Stimulated activated CD4-positive, alpha-beta T cell treated with anti-CD3 and anti-CD28 coated beads, Interleukin-4, amount 100 ng/mL, for 48 hours (primary cell): ENCODE measurements around the gene PLPPR3.
"Not testable (repeated sequence)": the region's sequence is repeated elsewhere in the genome, so short reads cannot be mapped to it uniquely, and the experiment has no call there.

Experiments
- DNase-seq, 2 donors: peaks; one replicate each; pipeline ENCODE4 v3.0.0-alpha.2; 2020; ENCODE audit warnings: low read depth in 2 of 2

Gene PLPPR3

GRCh38 chr19:827710-828321 is 6.1 kb upstream of the PLPPR3 start, which contains the start of gene AZU1:
TSS of gene AZU1 (plus strand) at chr19:827837. CDS start at chr19:827847, 10 bp downstream.
- no peak for DNase-seq

GRCh38 chr19:827314-827709 is 5.6 kb upstream of the PLPPR3 start:
- DNase-seq = no peak

- no peak for DNase-seq
Measured at GRCh38 chr19:825897-826644, 4.3 kb upstream of the PLPPR3 start.

- DNase-seq = no peak
Measured at GRCh38 chr19:824885-825284, 3.1 kb upstream of the PLPPR3 start.

DNA sequence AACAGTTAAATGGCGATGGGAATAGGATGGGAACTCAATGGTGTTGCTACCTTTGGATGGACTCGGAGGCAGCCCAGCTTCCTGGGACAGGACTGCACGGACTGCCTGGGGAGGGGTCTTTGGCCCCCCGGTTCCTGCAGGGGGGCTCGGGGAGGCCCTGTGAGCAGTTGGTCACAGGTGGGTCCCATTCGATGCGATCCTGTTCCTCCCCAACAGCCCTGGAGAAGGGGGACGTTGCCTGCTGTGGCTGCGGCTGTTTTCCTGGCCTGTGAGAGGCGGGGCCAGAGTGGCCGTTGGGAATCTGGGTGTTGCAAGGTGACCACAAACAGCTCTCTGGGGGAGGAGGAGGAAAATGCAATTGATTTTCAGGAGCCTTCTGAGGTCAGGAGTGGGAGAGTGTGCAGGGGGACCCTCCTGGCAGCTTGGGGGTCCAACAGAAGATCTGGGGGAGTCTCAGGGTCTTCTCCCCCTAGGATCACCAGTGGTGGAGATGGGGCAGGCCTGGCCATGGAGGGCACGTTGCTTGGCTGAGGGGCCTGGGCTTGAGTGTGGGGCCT is 1.9 kb upstream of the PLPPR3 start:
- DNase-seq = no peak

- no peak for DNase-seq
Measured at GRCh38 chr19:821231-821824, 427 bp downstream of the PLPPR3 start.

GRCh38 chr19:820212-820611 is 1.5 kb downstream of the PLPPR3 start:
- DNase-seq = not testable (repeated sequence)

GRCh38 chr19:816500-816857 is 5.3 kb downstream of the PLPPR3 start:
- no peak for DNase-seq

- DNase-seq = no peak
Measured at GRCh38 chr19:815775-816499, 5.8 kb downstream of the PLPPR3 start.

GRCh38 chr19:815079-815774 is 6.5 kb downstream of the PLPPR3 start:
- DNase-seq = no peak

DNA sequence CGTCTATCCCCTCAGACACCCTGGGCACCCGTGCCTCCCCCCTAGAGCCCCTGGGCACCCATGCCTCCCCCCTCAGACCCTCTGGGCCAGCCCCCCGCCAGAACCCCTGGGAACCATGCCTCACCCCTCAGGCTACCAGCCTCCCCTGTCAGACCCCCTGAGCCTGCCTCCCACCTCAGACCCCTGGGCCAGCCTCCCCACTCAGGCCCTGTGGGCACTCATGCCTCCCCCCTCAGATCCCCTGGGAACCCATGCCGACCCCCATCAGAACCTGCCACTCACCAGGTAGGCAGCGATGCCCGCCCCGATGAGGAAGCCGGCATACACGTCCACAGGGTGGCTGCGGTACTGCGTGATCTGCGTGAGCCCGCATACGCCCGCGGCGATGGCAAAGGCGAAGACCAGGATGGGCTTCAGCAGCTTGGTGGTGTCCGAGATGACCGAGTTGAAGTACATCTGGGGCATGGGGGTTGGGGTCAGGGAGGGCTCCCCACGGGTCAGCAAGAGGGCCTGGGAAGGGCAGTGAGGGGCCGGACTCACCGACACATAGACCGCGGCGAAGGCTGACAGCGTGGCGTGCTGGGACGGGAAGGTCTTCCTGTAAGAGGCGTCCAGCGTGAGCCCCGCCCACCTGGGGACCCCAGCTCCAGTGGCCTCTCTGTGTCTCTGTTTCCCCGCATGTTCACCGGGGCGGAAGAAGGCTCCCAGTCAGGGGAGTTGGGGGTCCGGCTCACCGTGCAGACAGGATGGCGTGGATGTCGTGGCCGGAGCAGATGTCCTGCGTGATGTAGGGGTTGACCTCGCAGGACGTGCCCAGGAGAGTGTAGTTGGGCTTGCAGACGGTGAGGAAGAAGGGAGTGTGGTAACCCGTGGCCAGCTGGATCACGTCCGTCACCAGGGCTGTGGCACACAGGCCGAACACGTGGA is 7.3 kb downstream of the PLPPR3 start:
- DNase-seq = no peak

DNA sequence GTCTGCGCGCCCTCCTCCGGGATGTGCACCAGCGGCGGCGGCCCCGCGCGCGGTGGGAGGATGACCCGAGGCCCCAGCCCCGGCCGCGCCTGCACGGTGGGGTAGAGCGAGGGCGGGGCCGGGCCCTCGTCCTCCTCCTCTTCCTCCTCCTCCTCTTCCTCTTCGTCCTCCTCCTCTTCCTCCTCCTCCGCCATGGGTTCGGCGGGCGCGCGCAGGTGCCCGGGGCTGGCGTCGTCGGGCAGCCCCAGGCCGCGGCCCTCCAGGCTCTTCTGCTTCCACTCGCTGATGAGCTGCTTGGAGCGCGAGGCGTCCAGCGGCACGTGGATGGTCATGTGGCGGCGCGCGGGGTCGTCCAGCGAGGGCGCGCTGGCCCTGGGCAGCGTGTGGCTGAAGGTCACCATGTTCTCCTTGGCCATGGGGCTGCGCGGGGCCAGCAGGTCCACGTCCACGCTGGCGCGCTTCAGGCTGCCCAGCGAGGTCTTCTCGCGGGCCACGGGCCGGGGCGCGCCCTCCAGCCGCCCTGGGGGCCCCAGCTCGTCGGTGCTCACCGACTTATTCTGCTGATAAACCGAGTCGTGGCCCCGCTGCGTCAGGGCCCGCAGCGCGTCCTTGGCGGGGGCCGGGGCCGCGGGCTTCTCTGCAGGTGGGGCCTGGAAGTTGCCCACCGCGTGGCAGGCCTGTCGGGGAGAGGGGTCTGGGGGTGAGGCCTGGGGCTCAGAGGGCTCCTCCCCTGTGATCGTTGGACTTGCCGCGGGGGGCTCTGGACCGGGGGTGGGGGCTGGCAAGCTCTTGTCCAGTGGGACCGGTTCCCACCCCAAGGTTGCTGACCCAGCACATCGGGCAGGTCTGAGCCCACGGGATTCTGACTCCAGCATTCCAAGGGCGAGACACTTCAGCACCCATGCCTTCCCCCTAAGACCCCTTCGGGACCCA is 8.3 kb downstream of the PLPPR3 start:
- no peak for DNase-seq

DNA sequence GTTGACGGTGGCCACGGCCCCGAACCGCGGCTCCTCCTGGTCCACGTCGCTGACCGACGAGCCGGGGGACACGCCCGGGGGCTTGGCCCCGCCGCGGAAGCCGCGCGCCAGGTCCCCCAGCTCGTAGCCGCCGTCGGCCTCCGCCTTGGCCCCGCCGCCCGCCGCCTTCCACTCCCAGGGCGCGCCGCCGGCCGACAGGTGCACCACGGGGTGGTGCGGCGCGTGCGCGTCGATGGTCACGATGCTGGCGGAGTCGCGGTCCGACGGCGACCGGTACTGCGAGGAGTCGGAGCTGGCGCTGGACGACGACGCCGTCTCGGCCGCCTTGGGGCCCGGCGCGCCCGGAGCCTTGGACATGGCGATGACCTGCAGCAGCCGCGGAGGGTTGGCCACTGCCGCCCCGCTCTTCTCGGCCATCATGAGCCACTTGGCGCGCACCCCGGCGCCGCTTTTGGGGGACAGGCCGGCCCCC is 9.0 kb downstream of the PLPPR3 start:
- no peak for DNase-seq

DNA sequence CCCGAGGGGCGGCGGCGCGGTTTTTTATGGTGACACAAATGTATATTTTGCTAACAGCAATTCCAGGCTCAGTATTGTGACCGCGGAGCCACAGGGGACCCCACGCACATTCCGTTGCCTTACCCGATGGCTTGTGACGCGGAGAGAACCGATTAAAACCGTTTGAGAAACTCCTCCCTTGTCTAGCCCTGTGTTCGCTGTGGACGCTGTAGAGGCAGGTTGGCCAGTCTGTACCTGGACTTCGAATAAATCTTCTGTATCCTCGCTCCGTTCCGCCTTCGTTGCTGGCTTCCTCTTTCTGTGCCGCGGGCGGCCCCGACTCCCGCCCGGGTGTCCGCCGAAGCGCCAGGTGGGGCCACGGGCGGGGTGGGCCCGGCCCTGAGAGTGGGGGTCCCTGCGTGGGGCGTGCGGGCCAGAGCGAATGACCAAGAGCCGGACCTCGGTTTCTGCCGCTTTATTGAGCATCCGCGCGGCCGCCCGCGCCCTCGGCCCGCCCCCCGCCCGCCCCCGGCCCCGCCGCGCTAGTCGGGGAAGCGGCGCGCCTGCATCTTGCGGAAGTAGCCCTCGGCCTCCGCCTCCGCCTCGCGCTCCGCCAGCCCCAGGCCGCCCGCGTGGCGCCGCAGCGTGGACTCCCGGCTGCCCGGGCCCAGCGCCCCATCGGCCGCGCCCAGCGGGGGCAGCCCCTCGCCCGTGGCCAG is 9.6 kb downstream of the PLPPR3 start:
- DNase-seq = no peak

GRCh38 chr19:811506-812048 is 10.2 kb downstream of the PLPPR3 start:
- no peak for DNase-seq

DNA sequence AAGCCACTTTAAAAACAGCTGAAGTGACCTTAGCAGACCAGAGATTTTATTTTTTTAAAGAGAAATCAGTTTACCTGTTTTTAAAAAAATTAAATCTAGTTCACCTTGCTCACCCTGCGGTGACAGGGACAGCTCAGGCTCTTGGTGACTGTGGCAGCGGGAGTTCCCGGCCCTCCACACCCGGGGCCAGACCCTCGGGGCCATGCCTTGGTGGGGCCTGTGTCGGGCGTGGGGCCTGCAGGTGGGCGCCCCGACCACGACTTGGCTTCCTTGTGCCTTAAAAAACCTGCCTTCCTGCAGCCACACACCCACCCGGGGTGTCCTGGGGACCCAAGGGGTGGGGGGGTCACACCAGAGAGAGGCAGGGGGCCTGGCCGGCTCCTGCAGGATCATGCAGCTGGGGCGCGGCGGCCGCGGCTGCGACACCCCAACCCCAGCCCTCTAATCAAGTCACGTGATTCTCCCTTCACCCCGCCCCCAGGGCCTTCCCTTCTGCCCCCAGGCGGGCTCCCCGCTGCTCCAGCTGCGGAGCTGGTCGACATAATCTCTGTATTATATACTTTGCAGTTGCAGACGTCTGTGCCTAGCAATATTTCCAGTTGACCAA is 10.8 kb downstream of the PLPPR3 start:
- no peak for DNase-seq

GRCh38 chr19:810077-810855 is 11.5 kb downstream of the PLPPR3 start:
- no peak for DNase-seq
